GM12874 (cell line): ENCODE results near the gene OPN5.

ENCODE experiments used
- CTCF ChIP-seq: IDR thresholded peaks from 2 replicates; pipeline ENCODE4 v1.5.1; 2011; ENCODE audit warnings: low read depth, mild to moderate bottlenecking, control low read depth, low read length, moderate library complexity; ENCODE audit not compliant: insufficient read depth

The OPN5 gene

GRCh38 chr6:47781732-47782131, at the start of gene OPN5:
Gene OPN5 (plus strand): TSS chr6:47782032. CDS start chr6:47782067, 35 bp downstream.
- no peak for TF ChIP-seq CTCF

- TF ChIP-seq CTCF, result 0 out of 2 replicates have a peak, but pooled peaks have one; percentile 9
Observed at GRCh38 chr6:47733879-47734558, 47.8 kb upstream of the OPN5 start.

GRCh38 chr6:47734831-47735481, 46.9 kb upstream of the OPN5 start:
- TF ChIP-seq CTCF, result no peak

- no peak for TF ChIP-seq CTCF
Observed at GRCh38 chr6:47736083-47736700, 45.6 kb upstream of the OPN5 start.

GRCh38 chr6:47737406-47737805, 44.4 kb upstream of the OPN5 start:
- no peak for TF ChIP-seq CTCF

GRCh38 chr6:47740714-47741113, 41.1 kb upstream of the OPN5 start:
- no peak for TF ChIP-seq CTCF

- no peak for TF ChIP-seq CTCF
Observed at GRCh38 chr6:47741807-47742206, 40.0 kb upstream of the OPN5 start.
